H1 (cell line): Measurements from ENCODE around the gene ZFAND6. TPM values are rescaled to one million over a fixed set of nuclear protein-coding genes. Genes with fewer than 3 reads are reported as not detected.

ENCODE experiments used
- HDAC2 ChIP-seq, 2 experiments: fragments of 300-600 bp in 1 of 2; sonication (generic) in 1 of 2; IDR thresholded peaks; 2 replicates each; pipeline ENCODE4 v1.6.1; 2011 to 2012; ENCODE audit warnings: low read depth in 2 of 2, low read length in 2 of 2, mild to moderate bottlenecking in 2 of 2, moderate library complexity in 2 of 2, borderline replicate concordance in 1 of 2, inconsistent platforms in 1 of 2
- HDAC6 ChIP-seq: IDR thresholded peaks from one replicate; pipeline ENCODE4 v1.7.1; 2012; ENCODE audit warnings: low read depth, mild to moderate bottlenecking, inconsistent platforms, low read length, moderate library complexity
- JUND ChIP-seq: IDR thresholded peaks from 2 replicates; pipeline ENCODE4 v1.6.1; 2011; ENCODE audit warnings: mild to moderate bottlenecking, improper control_type of control experiment, low read length
- KDM5A ChIP-seq: fragments of 200-600 bp; IDR thresholded peaks from 2 replicates; pipeline ENCODE4 v1.7.1; 2012; ENCODE audit warnings: mild to moderate bottlenecking, low read length, inconsistent platforms, mixed read lengths
- TCF12 ChIP-seq: IDR thresholded peaks from 2 replicates; pipeline ENCODE4 v1.6.1; 2011; ENCODE audit warnings: low read depth, mild to moderate bottlenecking, low read length
- polyA plus RNA-seq, 7 experiments: library from polyadenylated mRNA; depleted of rRNA in 3 of 7; stranded (reverse) in 5 of 7; unstranded in 2 of 7; fragments of >200 nt in 5 of 7; fragments of 200-250 nt in 2 of 7; gene quantifications; 1 replicate in 5 of 7; 2 replicates in 1 of 7; 4 replicates in 1 of 7; pipeline versions ENCODE4 v1.2.1 to v1.2.3, GENCODE V29; 2011 to 2013; ENCODE audit warnings: missing spikeins in 2 of 7, mixed read lengths in 2 of 7
- total RNA-seq: library from RNA; stranded (reverse); fragmentation: NEBNext Ultra II Directional; extraction: Animal tissue kit (Norgen Biotek cat#: 25700); gene quantifications from 2 replicates; pipeline ENCODE4 v1.2.1, GENCODE V29; 2021

Gene ZFAND6
- total and polyA plus RNA-seq, 2 of the 8 experiments (the other 6 are each of a cell fraction or from before 2014, with no cell fraction given): 136 to 237 TPM

DNA sequence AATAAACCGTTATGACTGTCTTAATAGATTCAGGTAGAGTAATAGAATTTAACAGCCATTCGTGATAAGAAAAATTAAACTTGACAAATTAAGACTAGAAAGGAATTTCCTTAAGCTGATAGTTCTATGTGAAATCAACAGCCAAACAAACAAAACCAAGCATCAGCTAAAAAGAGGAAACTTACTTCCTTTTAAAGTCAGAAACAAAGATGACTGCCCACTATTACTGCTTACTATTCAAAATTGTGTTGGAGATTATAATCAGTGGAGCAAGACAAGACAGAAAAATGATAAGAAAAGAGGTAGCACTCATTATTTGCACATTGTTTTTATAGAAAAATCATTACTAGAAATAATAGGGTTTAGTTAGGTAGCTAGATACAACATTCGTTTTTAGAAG lies 79.5 kb downstream of the ZFAND6 start (continued):
- TF ChIP-seq TCF12: no peak
- no peak for TF ChIP-seq KDM5A
- no peak for TF ChIP-seq HDAC6
- TF ChIP-seq JUND: no peak
- TF ChIP-seq HDAC2 (IDR thresholded peaks at IDR 0.05; ENCODE audit: borderline replicate concordance in 1 of 2, low read depth in 2 of 2, low read length in 2 of 2): no peak
